CD4-positive, alpha-beta T cell treated with Interleukin-1 beta for 1 hour (primary cell): ENCODE measurements around the gene ZNF511.
"Not testable (repeated sequence)": the region's sequence is repeated elsewhere in the genome, so short reads cannot be mapped to it uniquely, and the experiment has no call there.

ENCODE experiments used
- DNase-seq, 2 donors: peaks; one replicate each; pipeline ENCODE4 v3.0.0-alpha.2; 2020 to 2022

Gene ZNF511

DNA sequence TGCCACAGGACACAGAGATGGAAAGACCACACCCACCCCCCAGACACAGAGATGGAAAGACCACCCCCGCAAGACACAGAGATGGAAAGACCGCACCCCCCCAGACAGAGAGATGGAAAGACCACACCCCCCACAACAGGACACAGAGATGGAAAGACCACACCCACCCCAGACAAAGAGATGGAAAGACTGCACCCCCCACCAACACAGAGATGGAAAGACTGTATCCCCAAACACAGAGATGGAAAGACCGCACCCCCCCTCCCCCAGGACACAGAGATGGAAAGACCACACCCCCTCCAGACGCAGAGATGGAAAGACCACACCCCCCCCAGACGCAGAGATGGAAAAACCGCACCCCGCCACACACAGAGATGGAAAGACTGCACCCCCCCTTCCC, 8.0 kb downstream of the ZNF511 start:
- DNase-seq: no peak

DNA sequence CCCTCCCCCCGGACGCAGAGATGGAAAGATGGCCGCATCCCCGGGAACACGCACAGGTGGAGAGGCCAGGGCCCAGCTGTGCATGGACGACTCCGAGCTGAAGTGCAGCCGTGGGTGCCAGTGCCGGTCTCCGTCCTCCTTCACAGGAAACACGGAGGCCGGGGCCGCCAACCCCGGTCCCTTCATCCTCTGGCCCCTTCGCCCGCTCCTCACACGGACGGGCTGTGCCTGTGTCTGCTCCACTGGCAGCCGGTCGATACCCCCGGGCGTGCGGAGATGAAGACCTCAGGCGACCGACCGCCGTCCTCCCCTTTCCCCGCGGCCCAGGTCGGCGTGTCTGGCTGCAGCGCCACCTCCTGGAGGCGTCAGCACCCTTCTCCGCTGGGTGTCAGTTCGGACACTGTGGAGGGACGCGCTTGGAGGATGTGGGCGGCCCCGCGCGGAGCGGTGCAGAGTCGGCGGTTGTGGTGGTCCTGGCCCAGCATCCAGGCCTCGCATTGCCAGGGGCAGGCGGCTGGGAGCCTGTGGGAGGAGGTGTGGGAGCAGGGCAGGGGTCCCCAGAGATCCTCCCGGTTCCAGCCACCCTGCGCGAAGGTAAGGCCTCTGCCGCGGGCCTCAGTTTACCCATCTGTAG, 9.9 kb downstream of the ZNF511 start:
- peak; percentile 74 to 77 for DNase-seq

DNA sequence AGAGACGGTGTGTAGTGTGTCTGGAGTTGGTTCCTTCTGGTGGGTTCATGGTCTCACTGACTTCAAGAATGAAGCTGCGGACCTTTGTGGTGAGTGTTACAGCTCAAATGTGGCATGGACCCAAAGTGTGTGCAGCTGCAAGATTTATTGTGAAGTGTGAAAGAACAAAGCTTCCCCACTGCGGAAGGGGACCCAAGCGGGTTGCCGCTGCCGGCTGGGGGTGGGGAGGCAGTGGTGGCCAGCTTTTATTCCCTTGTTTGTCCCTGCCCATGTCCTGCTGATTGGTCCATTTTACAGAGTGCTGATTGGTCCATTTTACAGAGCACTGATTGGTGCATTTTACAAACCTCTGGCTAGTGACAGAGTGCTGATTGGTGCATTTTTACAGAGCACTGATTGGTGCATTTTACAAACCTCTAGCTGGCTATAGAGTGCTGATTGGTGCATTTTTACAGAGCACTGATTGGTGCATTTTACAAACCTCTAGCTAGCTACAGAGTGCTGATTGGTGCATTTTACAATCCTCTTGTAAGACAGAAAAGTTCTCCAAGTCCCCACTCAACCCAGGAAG, 12.2 kb downstream of the ZNF511 start:
- not testable (repeated sequence) for DNase-seq

DNA sequence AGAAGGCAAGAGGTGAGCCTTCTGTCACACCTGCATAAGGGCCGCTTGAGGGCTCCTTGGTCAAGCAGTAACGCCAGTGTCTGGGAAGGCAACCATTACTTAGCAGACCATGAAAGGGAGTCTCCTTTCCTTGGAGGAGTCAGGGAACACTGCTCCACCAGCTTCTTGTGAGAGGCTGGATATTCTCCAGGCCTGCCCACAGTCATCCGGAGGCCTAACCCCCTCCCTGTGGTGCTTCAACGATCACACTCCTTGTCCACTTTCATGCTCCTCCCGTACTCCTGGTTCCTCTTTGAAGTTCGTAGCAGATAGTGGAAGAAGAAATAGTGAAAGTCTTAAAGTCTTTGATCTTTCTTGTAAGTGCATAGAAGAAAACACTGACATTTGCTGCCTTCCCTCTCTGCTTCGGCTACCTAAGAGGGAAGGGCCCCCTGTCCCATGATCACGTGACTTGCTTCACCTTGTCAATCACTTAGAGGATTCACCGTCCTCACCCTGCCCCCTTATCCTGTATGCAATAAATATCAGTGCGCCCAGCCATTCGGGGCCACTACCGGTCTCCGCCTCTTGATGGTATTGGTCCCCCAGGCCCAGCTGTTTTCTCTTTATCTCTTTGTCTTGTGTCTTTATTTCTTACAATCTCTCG, 13.5 kb downstream of the ZNF511 start:
- not testable (repeated sequence) for DNase-seq

DNA sequence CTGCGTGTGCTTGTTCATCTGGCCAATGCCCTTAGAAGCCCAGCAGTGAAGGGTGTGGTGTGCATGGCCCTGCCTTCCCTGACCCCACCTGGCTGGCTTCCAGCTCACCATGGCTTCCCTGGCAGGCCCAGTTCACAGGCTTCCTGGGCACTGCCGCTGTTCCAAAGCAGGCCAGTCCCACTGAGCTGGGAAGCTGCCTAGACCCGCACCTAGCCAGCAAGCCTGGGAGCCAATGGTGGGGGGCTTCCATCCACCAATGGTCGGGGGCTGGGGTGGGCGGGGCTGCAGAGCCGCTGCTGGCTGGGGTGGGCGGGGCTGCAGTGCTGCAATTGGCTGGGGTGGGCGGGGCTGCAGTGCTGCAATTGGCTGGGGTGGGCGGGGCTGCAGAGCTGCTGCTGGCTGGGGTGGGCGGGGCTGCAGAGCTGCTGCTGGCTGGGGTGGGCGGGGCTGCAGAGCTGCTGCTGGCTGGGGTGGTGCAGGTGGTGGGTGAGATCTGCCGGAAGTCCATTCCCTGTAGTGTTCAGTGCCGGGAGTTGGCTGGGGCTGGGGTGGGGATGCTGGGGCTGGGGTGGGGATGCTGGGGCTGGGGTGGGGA, 15.6 kb downstream of the ZNF511 start:
- DNase-seq: peak; percentile 73 to 78

DNA sequence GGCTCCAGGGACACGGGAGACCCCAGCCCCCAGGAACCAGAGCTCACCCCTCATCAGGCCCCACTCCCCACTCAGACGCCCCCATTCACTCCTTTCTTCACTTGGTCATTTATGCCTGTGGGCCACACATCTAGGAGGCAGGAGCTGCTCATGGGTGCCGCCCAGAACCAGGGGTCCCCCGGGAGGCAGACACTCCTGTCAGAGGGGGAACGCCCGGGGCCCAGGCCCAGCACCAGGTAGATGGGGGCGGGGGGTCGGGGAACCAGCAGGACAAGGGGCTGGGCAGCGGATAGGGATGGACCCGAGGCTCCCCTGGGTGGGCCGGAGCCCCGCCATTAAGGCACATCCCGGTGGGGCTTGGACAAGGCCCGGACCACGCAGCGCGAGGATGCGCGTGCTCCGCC, 16.1 kb downstream of the ZNF511 start:
- no peak for DNase-seq

DNA sequence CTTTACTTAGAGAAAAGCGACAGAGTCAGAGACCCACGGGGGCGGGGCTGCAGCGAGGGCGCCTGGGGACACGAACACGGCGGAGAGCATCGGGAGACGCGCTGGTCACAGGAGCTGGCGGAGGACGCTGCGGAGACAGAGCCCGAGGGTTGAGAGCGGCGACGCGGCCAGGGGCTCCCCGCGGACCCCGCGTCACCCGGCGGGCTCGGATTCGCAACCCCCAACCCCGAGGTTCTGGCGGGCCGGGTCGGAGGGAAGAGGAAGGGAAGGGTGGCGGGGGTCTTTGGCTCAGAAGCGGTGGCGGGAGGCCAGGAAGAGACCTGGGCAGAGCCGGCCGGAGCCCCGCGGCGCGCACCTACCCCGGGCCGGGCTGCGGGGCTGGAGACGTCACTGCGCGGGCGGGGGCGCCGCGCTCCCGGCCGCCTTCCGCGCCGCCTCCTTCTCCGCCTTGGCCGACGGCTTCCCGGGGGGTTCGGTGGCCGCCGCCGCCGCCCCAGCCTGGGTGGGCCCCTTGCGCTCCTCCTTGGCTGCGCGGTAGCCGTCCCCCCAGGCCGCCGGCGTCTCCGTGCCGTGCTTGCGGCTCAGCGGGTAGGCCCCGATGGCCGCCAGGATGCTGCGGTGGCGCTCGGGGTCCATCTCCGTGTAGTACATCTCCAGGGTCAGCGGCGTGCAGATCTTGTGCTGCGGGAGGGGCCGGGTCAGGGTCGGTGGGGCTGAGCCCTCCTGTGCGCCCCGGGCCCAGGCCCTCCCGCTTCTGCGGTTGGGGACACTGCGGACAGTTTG, 16.9 kb downstream of the ZNF511 start:
- peak in 1 of 2 donors; percentile 23 for DNase-seq

DNA sequence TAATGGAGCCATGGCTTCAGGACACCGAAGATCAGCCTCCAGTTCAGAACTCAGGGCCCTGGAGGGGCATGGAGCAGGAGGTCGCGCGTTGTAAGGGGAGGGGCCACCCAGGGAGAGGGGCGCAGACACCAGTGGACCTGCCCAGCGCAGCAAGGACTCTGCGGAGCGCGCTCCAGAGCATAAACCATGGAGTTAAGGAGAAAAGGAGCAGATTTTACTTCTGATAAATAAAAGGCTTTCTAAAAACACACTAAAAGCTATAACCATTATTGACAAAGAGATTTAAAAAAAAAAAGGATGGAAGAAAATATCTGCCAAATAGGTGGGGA, 17.5 kb downstream of the ZNF511 start:
- DNase-seq: no peak

DNA sequence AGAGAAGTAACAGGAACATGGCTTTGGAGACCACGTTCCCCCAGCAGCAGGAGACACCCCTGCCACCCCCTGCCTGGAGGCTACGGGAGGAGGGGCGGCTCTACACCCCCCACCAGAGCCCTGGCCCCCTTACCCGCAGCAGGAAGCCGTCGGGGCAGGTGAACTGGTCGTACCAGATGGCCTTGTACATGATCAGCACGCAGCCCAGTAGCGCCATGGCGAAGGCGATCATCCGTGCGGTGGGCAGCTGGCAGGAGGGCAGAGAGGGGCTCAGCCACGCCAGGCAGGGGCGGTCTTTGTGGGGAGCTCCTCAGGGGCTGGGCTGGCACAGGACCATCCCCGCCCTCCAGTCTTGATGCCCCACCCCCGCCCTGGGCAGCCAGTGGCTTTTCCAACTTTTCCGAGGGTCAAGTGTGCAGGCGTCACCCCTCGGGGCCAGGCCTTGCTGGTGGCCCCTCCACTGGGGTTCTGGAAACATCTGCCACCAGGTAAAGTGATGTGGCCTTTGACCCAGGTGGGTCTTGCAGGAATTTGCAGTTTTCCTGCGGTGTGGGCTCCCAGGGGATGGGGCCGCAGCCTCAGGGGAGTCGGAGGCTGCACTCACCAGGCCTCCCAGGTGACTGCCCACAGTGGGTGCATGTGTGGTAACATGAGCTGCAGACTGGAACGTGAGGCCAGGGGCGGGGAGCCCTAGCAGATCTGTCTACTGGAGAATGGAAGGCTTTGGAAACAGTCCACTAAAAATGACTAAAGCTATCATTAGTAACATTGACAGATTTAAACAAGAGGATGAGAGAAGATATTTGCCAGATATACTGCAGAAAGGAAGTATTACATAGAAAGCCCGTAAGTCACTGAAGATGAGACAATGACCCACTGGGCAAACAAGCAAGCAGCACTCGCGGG, 18.3 kb downstream of the ZNF511 start:
- no peak for DNase-seq

DNA sequence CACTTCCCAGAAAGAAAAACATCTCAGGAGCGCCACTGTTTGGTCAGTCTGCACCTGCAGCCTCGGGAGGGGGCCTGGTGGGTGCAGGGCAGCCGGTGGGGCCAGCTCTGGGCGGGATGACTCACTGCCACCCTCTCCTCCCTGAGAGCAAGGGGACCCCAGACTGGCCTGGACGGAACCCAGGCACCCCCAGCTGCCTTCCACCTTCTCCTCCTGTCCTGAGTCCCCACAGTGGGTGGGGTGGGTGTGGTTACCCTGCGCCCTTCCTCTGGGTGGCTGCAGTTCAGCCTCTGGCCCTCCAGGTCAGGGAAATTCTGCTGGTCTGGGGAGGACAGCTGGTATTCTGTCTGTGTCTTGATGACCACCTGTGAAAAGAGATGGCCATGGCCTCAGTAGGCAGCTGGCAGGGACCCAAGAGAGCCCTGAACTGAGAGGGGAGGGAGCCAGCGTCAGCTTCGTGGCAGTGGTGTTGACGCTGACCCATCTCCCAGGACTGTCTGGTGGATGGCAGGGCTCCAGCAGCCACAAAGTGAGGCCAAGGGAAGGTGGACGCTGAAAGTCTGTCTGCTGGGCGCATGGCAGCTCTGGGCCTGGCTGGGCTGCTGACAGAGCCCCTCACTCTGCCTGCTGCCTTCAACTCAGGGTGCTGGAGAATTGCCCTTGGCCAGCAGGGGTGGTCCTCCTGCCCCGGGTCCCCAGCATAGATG, 19.1 kb downstream of the ZNF511 start:
- DNase-seq: no peak

DNA sequence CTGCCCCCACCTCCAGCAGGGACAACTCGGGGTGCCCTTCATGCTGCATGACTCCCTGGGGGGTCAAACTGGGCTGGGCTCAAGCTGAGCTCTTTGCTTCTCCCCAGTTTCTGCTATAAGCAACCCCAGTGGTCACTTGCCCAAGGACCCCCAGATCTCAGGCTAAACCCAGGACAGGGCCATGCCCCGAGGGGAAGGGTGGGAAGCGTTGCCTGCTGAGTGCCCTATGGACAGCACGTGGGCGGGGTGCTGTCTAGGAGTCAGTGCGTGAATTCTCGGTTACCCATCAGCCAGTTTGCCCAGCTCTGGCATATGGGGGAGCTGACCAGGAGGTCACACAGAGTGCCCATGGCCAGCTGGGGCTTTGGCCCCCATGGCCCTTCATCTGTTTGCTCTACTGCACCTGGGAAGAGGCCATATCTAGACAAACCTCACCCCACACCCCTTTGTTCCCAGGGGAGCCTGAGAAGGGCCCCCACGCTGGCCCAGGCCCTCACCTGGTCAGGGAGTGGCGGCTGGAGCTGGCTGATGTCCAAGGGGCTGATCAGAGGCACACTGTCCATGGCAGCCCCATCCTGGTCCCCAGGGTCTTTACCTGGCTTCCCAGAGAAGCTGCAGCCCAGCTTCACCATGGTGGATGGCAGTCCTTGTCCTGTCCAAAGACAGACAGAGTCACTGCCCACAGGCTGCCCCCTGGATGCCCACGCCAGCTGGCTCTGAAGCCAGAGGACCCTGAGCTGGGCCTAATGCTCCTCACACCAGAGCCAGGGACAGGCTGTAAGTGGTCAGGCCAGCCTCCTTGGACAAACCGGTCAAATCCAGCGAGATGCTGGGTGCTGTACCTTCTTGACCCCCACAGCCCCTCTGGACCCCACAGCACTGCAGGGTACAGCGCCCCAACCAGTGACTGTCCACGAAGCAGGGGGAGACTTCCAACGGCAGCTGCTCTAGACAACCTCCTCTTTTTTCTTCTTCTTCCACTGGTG, 19.9 kb downstream of the ZNF511 start:
- DNase-seq: no peak

DNA sequence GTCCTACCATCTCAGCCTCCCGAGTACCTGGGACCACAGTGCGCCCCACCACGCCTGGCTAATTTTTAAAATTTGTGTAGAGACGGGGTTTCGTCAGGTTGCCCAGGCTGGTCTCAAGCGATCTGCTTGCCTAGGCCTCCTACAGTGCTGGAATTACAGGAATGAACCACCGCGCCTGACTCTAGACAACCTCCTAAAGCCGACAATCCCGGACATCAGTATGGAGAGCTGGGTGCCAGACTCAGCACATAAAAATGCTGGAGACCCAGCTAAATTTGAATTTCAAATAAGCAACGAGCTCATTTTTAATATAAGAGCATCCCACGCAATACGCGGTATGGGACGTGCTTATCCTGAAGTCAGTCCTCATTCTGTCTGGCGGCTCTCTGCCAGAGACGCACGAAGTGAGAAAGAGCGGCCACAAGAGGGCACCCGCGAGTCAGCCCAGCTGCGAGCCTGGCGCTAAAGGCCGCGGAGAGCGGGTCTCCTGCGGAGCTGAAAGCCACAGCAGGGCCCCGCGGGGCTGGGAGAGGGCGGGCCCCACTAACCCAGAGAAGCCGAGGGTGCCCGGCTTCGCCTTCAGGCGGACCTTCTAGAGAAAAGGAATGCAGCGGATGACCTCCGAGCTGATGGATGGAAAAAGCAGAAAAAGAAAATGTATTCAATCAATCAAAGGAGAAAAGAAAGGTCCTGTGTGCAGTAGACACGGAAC, 20.9 kb downstream of the ZNF511 start:
- DNase-seq: peak; percentile 85 to 86

DNA sequence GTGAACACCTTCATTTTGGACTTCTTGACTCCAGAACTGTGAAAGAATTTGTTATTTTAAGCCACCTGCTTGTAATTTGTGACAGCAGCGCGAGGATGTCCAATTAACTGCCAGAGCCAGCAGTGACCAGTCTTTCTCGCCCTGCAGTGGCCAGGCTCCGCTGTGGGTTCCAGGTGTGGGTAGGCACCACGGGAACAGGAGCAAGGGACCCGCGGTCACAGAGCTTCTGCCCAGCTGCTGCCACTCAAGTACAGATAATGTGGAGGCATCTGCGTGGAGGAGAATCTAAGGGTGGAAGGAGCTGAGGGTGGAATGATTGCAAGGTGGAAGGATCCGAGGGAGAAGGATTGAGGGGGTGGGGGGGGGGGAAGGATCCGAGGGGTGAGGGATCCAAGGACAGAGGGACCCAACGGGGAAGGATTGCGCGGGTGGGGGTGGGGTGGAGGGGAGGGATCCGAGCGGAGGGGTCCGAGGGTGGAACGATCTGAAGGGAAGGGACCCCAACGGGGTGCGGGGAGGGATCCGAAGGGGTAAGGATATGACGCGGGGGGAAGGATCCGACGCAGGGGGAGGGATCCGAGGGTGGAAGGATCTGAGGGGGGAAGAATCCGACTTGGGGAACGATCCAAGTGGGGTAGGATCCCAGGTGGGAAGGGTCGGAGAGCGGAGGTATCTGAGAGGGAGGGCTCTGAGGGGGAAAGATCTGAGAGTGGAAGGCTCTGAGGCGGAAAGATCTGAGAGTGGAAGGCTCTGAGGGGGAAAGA, 24.4 kb downstream of the ZNF511 start:
- no peak for DNase-seq

DNA sequence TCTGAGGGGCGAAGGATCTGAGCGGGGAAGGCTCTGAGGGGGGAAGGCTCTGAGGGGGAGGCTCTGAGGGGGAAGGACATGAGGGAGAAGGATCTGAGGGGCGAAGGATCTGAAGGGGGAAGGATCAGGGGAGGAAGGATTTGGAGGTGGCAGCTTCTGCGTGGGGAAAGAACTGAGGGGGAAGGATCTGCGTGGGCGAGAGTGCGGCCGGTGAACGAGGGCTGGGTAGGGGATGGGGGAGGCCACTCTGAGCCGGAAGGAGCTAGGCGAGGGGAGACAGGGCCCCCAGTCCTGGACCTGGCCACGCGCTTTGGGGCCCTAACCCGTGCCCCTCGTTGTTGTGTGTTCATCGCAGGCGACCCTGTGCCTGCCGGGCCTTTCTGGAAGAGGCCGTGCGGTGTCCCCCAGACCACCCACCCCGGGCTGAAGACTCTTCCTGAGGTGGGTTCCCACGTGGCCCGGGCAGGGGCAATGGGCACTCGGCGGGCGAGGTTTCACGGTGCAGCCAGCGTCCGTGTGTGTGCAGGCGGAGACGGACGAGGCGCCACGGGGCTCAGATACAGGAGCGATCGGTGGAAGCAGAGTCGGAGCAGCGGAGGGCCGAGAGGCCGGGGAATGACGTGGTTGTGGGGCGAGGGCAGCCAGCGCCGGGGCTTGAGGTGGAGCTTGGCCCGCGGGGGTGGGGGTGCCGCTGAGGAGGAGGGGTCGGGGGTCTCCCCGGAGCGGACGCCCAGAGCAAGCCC, 26.0 kb downstream of the ZNF511 start:
- peak in 1 of 2 donors; percentile 15 for DNase-seq

DNA sequence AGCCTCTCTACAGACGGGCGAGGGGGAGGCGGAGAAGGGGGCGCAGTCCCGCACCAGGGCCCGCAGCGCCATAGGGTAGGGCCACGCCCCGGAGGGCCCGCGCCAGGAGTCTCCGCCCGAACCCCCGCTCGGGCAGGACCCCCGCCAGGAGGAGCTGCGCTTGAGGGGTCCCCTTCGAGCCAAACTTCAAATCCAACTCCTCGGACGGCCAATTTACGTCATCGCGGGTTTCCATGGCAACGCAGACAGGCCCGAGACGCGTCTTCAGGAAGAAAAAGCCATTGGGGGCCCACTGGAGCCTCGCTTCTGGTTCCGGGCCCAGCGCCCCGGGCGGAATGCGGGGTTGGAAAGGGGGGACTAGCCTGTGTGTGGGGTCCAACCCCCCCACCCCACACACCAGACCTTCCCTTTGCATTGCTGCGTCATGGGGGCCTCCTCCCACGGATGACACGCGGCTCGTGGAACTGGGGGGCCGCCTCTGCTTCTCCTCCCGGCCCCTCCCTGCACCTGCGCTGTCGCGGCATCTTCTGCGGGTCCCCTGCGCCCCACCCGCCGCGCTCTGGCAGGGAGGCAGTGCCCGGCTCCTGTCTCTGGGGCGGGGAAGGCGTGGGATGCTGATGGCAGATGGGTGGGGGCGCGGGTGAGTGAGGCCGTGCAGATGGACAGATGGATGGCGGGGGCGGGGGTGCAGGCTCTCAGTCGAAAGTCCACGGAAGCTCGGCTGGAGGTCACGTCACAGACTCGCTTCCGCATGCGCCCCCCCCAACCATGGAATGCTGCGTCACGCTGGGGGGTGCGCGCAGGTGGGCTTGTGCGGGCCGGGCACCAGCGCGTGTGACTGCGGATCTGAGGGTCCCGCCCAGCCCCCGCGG, 26.8 kb downstream of the ZNF511 start:
- peak; percentile 87 to 88 for DNase-seq

DNA sequence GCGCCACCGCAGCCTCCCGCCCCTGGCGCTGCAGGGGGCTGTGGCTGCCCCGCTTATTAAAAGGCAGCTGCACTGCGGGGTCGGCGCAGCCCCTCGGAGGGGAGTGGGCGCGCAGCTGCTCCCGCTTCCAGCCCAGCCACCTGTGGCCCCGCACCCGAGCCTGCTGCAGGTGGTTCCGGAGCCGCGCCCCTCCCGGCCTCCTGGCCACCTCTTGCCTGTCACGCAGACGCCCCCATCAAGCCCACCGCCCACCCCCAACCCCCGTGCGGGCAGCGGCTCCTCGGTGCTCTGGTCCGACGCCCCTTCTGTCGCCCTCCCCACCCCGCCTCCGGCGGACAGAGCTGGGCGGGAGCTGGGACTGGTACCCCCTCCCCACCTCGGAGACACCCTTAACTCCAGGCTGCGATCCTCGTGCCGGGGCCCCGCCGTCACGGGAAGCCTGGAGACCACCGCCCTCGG, 27.4 kb downstream of the ZNF511 start:
- DNase-seq: no peak
